Measurements from ENCODE around the gene EFCAB11. TPM values are rescaled to one million over a fixed set of nuclear protein-coding genes. Genes with fewer than 3 reads are reported as not detected.

Gene EFCAB11
- total and polyA plus RNA-seq, 2 of the 8 experiments (the other 6 are each of a cell fraction or from before 2014, with no cell fraction given), result 6.8 to 12.8 TPM

GRCh38 chr14:89958966-89959365, 4.4 kb upstream of the EFCAB11 start:
- H3K79me2 ChIP-seq (ENCODE audit: control insufficient read depth in 1 of 2, insufficient read depth in 2 of 2, low read length in 2 of 2), result peaks cover 0 to 19% of the 10 kb centered on the region in 2 experiments; a peak in 2 of 4 replicates
- peaks cover 8% of the 10 kb centered on the region for H3K23me2 ChIP-seq (ENCODE audit: low read depth, low read length)
- no peak overlapping the region for H3K56ac ChIP-seq (replicated peaks; ENCODE audit: insufficient read length, low read depth, low read length)
- ChIA-PET POLR2A (ENCODE audit: partially characterized antibody) (interaction anchor here (1.1 kb wide), 1 partner anchor 14 kb away, joined by 3 read pairs; no protein-coding TSS in a partner anchor), CTCF (ENCODE audit: partially characterized antibody) (interaction anchor here (1.1 to 3.4 kb wide), 4 partner anchors 11 to 20 kb away, joined by 3 to 19 read pairs (median 7); no protein-coding TSS in a partner anchor)
- no peak overlapping the region for H2AFZ ChIP-seq (ENCODE audit: low read length)
- no peaks in the 10 kb centered on the region for H3K27me3 ChIP-seq (replicated peaks in 1 of 4; ENCODE audit: control insufficient read depth in 3 of 4, extremely low read depth in 1 of 4, insufficient read depth in 3 of 4, low read length in 3 of 4)
- H3K23ac ChIP-seq (ENCODE audit: insufficient read length), result no peak overlapping the region
- H2BK12ac ChIP-seq (ENCODE audit: low read depth, low read length), result no peak overlapping the region
- no peak overlapping the region for H3K14ac ChIP-seq (ENCODE audit: insufficient read length)
- no peak overlapping the region for H3K9ac ChIP-seq (replicated peaks in 1 of 4; ENCODE audit: extremely low read depth in 1 of 4, low read depth in 3 of 4, low read length in 3 of 4)
- no peak overlapping the region for H3K18ac ChIP-seq (ENCODE audit: extremely low read depth, low read length)
- peaks cover 2 to 5% of the 10 kb centered on the region in 2 experiments for H4K20me1 ChIP-seq (replicated peaks in 1 of 2; ENCODE audit: control insufficient read depth in 1 of 2, insufficient read depth in 2 of 2, low read length in 2 of 2)
- H3K4me3 ChIP-seq (ENCODE audit: extremely low read depth in 1 of 4, insufficient read depth in 2 of 4, low read depth in 3 of 4, low read length in 4 of 4), result no peak overlapping the region
- H3K36me3 ChIP-seq (ENCODE audit: control insufficient read depth in 2 of 4, insufficient read depth in 4 of 4, low read length in 3 of 4), result peaks cover 7 to 23% (median 9%) of the 10 kb centered on the region in 4 experiments; a peak in 7 of 8 replicates
- no peak overlapping the region for H4K8ac ChIP-seq (ENCODE audit: extremely low read depth, insufficient read depth, low read length)
- no peak overlapping the region for H2AK5ac ChIP-seq (ENCODE audit: low read depth, low read length)
- H3K4ac ChIP-seq (replicated peaks; ENCODE audit: insufficient read length, low read depth, low read length), result no peak overlapping the region
- no peak overlapping the region for H2BK120ac ChIP-seq (replicated peaks; ENCODE audit: low read depth, low read length)
- no peak overlapping the region for H4K91ac ChIP-seq (replicated peaks; ENCODE audit: insufficient read length, low read length)
- no peak overlapping the region for H4K5ac ChIP-seq (ENCODE audit: insufficient read length, low read depth, low read length)
- no peak for DNase-seq (ENCODE audit: low read depth in 1 of 2, low spot score in 2 of 2)
- H3K4me2 ChIP-seq (ENCODE audit: insufficient read depth in 1 of 2, low read depth in 2 of 2, low read length in 2 of 2), result no peak overlapping the region
- no peaks in the 10 kb centered on the region for H3K9me3 ChIP-seq (ENCODE audit: insufficient read depth in 2 of 2, low read depth in 1 of 2, low read length in 1 of 2)
- H3K27ac ChIP-seq (ENCODE audit: low read depth, low read length), result no peak overlapping the region
- H2BK5ac ChIP-seq (ENCODE audit: low read depth, low read length), result no peak overlapping the region
- no peak for FAIRE-seq
- H2BK15ac ChIP-seq (ENCODE audit: low read length), result no peak overlapping the region
- H3K79me1 ChIP-seq (ENCODE audit: low read depth, low read length), result peaks cover 5% of the 10 kb centered on the region
- H2BK20ac ChIP-seq (ENCODE audit: low read length), result no peak overlapping the region
- H3K4me1 ChIP-seq (replicated peaks in 1 of 4; ENCODE audit: control insufficient read depth in 3 of 4, insufficient read depth in 4 of 4, low read length in 3 of 4), result peaks cover 0 to 10% (median 2%) of the 10 kb centered on the region in 4 experiments; a peak in 4 of 7 replicates
- WGBS, 2 experiments (ENCODE audit: extremely low coverage in 1 of 2, insufficient coverage in 1 of 2, insufficient read length in 1 of 2, insufficient replicate concordance in 2 of 2, low coverage in 1 of 2, low lambda C conversion rate in 2 of 2, missing lambda C conversion rate in 1 of 2), result 79% methylated on average over 1 of the region's 1 CpG; no CpG with 5 or more reads in 1 of the 2 experiments
- TF ChIP-seq KDM5A (IDR thresholded peaks at IDR 0.05; ENCODE audit: low read length) (no peak), RFX5 (IDR thresholded peaks at IDR 0.05; ENCODE audit: borderline replicate concordance, low read depth, low read length) (no peak), KDM1A (IDR thresholded peaks at IDR 0.05; ENCODE audit: borderline replicate concordance, low read length) (no peak), ATF3 (IDR thresholded peaks at IDR 0.05; ENCODE audit: insufficient read depth, low read depth, low read length) (no peak)
